SK-N-MC (cell line): ENCODE measurements around the gene MAP4K4.

Source experiments
- EZH2 ChIP-seq: fragments of 200-600 bp; sonication (generic); IDR thresholded peaks from one replicate; pipeline ENCODE4 v1.6.1; 2017; ENCODE audit warnings: antibody characterized with exemption
- FOXP2 ChIP-seq: optimal IDR thresholded peaks from 2 replicates; pipeline ENCODE3; 2011; ENCODE audit warnings: mild to moderate bottlenecking, moderate library complexity; ENCODE audit not compliant: insufficient read depth; ENCODE audit errors: extremely low read length, control extremely low read depth
- POLR2AphosphoS5 ChIP-seq: IDR thresholded peaks from 2 replicates; pipeline ENCODE4 v1.6.1; 2012; ENCODE audit warnings: mild to moderate bottlenecking, low read depth, low read length, borderline replicate concordance

GRCh38 chr2:101667823-101668222, 29.7 kb upstream of the MAP4K4 start:
- no peak for TF ChIP-seq EZH2
- TF ChIP-seq POLR2AphosphoS5: no peak
- no peak for TF ChIP-seq FOXP2
